Liver (tissue), 3 donors: ENCODE data around the gene TGFBR1.

Source experiments
- ATF3 ChIP-seq: IDR thresholded peaks from 2 replicates; pipeline ENCODE4 v1.6.1; 2016; ENCODE audit warnings: antibody characterized with exemption
- EGR1 ChIP-seq, 2 donors: IDR thresholded peaks; 2 replicates each; pipeline ENCODE4 v1.6.1; 2016 to 2018; ENCODE audit warnings: antibody characterized with exemption in 2 of 2, low read depth in 2 of 2
- GABPA ChIP-seq, 2 donors: IDR thresholded peaks in 1 of 2; conservative IDR thresholded peaks in 1 of 2; 2 replicates each; pipeline ENCODE4 v1.6.1; 2016; ENCODE audit warnings: antibody characterized with exemption in 2 of 2, mild to moderate bottlenecking in 1 of 2, moderate library complexity in 1 of 2
- HNF4G ChIP-seq: IDR thresholded peaks from 2 replicates; pipeline ENCODE4 v1.6.1; 2016; ENCODE audit warnings: antibody characterized with exemption
- JUND ChIP-seq, 2 donors: IDR thresholded peaks; 2 replicates each; pipeline ENCODE4 v1.6.1; 2016; ENCODE audit warnings: antibody characterized with exemption in 2 of 2
- NR2F2 ChIP-seq: IDR thresholded peaks from 2 replicates; pipeline ENCODE4 v1.6.1; 2016; ENCODE audit warnings: antibody characterized with exemption
- RAD21 ChIP-seq, 2 donors: IDR thresholded peaks; 2 replicates each; pipeline ENCODE4 v1.6.1; 2016; ENCODE audit warnings: antibody characterized with exemption in 2 of 2, mild to moderate bottlenecking in 2 of 2
- REST ChIP-seq: IDR thresholded peaks from 2 replicates; pipeline ENCODE4 v1.6.1; 2016; ENCODE audit warnings: antibody characterized with exemption, mild to moderate bottlenecking
- SP1 ChIP-seq: IDR thresholded peaks from 2 replicates; pipeline ENCODE4 v1.6.1; 2018; ENCODE audit warnings: antibody characterized with exemption, mild to moderate bottlenecking
- TAF1 ChIP-seq: conservative IDR thresholded peaks from 2 replicates; pipeline ENCODE4 v1.6.1; 2016; ENCODE audit warnings: antibody characterized with exemption, mild to moderate bottlenecking
- YY1 ChIP-seq: IDR thresholded peaks from 2 replicates; pipeline ENCODE4 v1.6.1; 2016; ENCODE audit warnings: antibody characterized with exemption, mild to moderate bottlenecking
- TF ChIP-seq, protein P1 (sequence below): fragments of 150-350 bp; IDR thresholded peaks from 2 replicates; pipeline ENCODE4 v1.5.1; 2017; ENCODE audit warnings: improper control_type of control experiment, low read depth, low read length; ENCODE audit not compliant: missing input control
- TF ChIP-seq, protein P2 (sequence below): IDR thresholded peaks from 2 replicates; pipeline ENCODE4 v1.6.1; 2016; ENCODE audit warnings: antibody characterized with exemption
- donor health status: healthy.
- donor health status: healthy.

- TF ChIP-seq, protein P1, sequence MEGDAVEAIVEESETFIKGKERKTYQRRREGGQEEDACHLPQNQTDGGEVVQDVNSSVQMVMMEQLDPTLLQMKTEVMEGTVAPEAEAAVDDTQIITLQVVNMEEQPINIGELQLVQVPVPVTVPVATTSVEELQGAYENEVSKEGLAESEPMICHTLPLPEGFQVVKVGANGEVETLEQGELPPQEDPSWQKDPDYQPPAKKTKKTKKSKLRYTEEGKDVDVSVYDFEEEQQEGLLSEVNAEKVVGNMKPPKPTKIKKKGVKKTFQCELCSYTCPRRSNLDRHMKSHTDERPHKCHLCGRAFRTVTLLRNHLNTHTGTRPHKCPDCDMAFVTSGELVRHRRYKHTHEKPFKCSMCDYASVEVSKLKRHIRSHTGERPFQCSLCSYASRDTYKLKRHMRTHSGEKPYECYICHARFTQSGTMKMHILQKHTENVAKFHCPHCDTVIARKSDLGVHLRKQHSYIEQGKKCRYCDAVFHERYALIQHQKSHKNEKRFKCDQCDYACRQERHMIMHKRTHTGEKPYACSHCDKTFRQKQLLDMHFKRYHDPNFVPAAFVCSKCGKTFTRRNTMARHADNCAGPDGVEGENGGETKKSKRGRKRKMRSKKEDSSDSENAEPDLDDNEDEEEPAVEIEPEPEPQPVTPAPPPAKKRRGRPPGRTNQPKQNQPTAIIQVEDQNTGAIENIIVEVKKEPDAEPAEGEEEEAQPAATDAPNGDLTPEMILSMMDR, result no peak
- TF ChIP-seq SP1, result no peak
- no peak for TF ChIP-seq GABPA (IDR thresholded peaks at IDR 0.05 in 1 of 2, conservative IDR thresholded peaks at IDR 0.05 in 1 of 2)
- TF ChIP-seq TAF1, result no peak
- TF ChIP-seq ATF3, result no peak
- TF ChIP-seq, protein P2, sequence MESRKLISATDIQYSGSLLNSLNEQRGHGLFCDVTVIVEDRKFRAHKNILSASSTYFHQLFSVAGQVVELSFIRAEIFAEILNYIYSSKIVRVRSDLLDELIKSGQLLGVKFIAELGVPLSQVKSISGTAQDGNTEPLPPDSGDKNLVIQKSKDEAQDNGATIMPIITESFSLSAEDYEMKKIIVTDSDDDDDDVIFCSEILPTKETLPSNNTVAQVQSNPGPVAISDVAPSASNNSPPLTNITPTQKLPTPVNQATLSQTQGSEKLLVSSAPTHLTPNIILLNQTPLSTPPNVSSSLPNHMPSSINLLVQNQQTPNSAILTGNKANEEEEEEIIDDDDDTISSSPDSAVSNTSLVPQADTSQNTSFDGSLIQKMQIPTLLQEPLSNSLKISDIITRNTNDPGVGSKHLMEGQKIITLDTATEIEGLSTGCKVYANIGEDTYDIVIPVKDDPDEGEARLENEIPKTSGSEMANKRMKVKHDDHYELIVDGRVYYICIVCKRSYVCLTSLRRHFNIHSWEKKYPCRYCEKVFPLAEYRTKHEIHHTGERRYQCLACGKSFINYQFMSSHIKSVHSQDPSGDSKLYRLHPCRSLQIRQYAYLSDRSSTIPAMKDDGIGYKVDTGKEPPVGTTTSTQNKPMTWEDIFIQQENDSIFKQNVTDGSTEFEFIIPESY, result no peak
- no peak for TF ChIP-seq YY1
- no peak for TF ChIP-seq REST
- no peak for TF ChIP-seq EGR1 (IDR thresholded peaks at IDR 0.05; ENCODE audit: low read depth in 2 of 2)
- TF ChIP-seq NR2F2, result no peak
- no peak for TF ChIP-seq JUND (IDR thresholded peaks at IDR 0.05)
- no peak for TF ChIP-seq RAD21 (IDR thresholded peaks at IDR 0.05)
- TF ChIP-seq HNF4G, result no peak
Observed at GRCh38 chr9:99126312-99126711, 21.4 kb downstream of the TGFBR1 start.
